ENCODE results near the gene DAD1. TPM values are rescaled to one million over a fixed set of nuclear protein-coding genes. Genes with fewer than 3 reads are reported as not detected.

The DAD1 gene
- total and polyA plus RNA-seq, 7 donors = 115 to 274 (median 160) TPM

DNA sequence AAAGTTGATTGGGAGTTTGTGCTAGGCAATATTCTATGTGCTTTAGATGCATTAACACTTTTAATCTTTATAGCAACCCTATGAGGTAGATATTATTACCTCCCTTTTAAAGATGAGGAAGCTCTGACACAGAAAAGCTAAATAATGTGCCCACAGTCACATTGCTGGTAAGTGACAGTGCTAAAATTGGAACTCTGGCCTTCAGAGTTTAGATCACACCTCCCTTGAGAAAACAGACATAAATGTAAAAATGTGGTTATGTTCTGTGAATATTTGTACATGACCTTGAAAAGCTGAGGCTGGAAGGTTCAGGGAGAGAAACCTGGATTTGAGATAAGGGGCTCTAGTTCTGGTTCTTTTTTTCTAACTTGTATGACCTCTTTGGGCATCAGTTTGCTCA is 11.0 kb upstream of the DAD1 start:
- peaks cover 0 to 27% (median 22%) of the 10 kb centered on the region in 4 donors for H3K4me1 ChIP-seq
- H3K4me3 ChIP-seq = no peak overlapping the region
- H3K36me3 ChIP-seq = peaks cover 21 to 35% (median 29%) of the 10 kb centered on the region in 4 donors
- intact Hi-C loops (cut with DNase I) = no loop called here
- DNase-seq = no peak
- no peaks in the 10 kb centered on the region for H3K9me3 ChIP-seq
- TF ChIP-seq, protein P1, sequence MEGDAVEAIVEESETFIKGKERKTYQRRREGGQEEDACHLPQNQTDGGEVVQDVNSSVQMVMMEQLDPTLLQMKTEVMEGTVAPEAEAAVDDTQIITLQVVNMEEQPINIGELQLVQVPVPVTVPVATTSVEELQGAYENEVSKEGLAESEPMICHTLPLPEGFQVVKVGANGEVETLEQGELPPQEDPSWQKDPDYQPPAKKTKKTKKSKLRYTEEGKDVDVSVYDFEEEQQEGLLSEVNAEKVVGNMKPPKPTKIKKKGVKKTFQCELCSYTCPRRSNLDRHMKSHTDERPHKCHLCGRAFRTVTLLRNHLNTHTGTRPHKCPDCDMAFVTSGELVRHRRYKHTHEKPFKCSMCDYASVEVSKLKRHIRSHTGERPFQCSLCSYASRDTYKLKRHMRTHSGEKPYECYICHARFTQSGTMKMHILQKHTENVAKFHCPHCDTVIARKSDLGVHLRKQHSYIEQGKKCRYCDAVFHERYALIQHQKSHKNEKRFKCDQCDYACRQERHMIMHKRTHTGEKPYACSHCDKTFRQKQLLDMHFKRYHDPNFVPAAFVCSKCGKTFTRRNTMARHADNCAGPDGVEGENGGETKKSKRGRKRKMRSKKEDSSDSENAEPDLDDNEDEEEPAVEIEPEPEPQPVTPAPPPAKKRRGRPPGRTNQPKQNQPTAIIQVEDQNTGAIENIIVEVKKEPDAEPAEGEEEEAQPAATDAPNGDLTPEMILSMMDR (IDR thresholded peaks at IDR 0.05) = no peak
- H3K27ac ChIP-seq = no peak overlapping the region
- H3K27me3 ChIP-seq = no peaks in the 10 kb centered on the region

DNA sequence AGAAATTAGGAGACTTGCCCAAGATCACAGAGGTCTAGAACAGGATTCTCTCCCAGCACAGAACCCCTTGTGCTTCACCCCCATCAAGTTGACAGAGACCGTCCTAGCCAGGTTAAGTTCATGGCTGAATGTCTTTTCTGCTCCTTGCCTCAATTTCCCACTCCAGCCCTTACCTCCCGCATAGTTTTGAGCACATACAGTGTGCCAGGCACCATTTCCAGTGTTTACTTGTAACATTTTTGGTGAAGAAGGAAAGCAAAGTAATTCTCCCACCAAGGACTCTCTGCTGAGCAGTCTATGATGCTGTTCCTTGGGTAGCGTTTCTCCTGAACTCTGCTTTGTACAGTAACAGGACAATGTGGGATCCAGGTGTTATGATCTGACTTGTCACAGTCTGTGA is 10.3 kb upstream of the DAD1 start:
- H3K4me1 ChIP-seq = peaks cover 0 to 27% (median 22%) of the 10 kb centered on the region in 4 donors
- H3K27me3 ChIP-seq = no peaks in the 10 kb centered on the region
- intact Hi-C loops (cut with DNase I) = loop anchor here (2.0 to 10.0 kb wide), 2 partner anchors 29 to 165 kb away; partner anchors contain the start of gene OXA1L
- TF ChIP-seq EP300 (IDR thresholded peaks at IDR 0.05) = no peak
- TF ChIP-seq, protein P1 (IDR thresholded peaks at IDR 0.05) = no peak
- TF ChIP-seq POLR2A (IDR thresholded peaks at IDR 0.05) = no peak
- no peak for TF ChIP-seq POLR2AphosphoS5 (IDR thresholded peaks at IDR 0.05)
- H3K4me3 ChIP-seq = peak overlapping the region in 3 of 4 donors; percentile 70 to 81 (median 72)
- H3K27ac ChIP-seq = peak overlapping the region; percentile 84 to 93 (median 90)
- WGBS, 2 donors = 91 to 95% methylated on average over 3 of the region's 3 CpGs
- DNase-seq = no peak
- H3K9me3 ChIP-seq = no peaks in the 10 kb centered on the region
- peaks cover 18 to 28% (median 23%) of the 10 kb centered on the region in 4 donors for H3K36me3 ChIP-seq

DNA sequence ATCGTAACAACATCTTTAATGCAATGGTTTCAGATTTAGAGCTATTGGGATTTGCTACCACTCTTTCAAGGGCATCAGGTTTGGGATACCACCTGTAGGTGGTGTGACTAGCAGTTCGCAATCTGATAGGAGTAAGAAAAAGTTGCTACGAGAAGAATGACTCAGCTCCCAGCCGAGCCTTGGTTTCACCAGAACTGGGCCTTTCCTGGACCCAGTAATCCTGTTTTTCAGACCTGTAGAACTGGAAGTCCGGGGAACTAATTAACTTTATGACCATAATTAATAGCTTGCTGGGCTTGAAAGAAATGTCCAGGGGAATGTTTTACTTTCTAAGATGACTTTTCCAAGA is 9.8 kb upstream of the DAD1 start:
- Histone ChIP-seq H3K27me3 (no peaks in the 10 kb centered on the region), H3K9me3 (no peaks in the 10 kb centered on the region), H3K4me3 (peak overlapping the region; percentile 69 to 81 (median 71)), H3K36me3 (peaks cover 18 to 24% (median 19%) of the 10 kb centered on the region in 4 donors), H3K27ac (peak overlapping the region; percentile 84 to 93 (median 90)), H3K4me1 (peaks cover 0 to 27% (median 22%) of the 10 kb centered on the region in 4 donors)
- WGBS, 2 donors = 1 to 6% methylated on average over 5 of the region's 5 CpGs
- TF ChIP-seq EP300 (IDR thresholded peaks at IDR 0.05) = no peak
- no peak for TF ChIP-seq POLR2A (IDR thresholded peaks at IDR 0.05)
- peak in 1 of 4 donors; percentile 15 for TF ChIP-seq POLR2AphosphoS5 (IDR thresholded peaks at IDR 0.05)
- TF ChIP-seq, protein P1 (IDR thresholded peaks at IDR 0.05) = peak in 1 of 4 experiments; percentile 24
- DNase-seq = no peak
- intact Hi-C loops (cut with DNase I) = loop anchor here (2.0 to 10.0 kb wide), 2 partner anchors 28 to 166 kb away; partner anchors contain the start of gene OXA1L

DNA sequence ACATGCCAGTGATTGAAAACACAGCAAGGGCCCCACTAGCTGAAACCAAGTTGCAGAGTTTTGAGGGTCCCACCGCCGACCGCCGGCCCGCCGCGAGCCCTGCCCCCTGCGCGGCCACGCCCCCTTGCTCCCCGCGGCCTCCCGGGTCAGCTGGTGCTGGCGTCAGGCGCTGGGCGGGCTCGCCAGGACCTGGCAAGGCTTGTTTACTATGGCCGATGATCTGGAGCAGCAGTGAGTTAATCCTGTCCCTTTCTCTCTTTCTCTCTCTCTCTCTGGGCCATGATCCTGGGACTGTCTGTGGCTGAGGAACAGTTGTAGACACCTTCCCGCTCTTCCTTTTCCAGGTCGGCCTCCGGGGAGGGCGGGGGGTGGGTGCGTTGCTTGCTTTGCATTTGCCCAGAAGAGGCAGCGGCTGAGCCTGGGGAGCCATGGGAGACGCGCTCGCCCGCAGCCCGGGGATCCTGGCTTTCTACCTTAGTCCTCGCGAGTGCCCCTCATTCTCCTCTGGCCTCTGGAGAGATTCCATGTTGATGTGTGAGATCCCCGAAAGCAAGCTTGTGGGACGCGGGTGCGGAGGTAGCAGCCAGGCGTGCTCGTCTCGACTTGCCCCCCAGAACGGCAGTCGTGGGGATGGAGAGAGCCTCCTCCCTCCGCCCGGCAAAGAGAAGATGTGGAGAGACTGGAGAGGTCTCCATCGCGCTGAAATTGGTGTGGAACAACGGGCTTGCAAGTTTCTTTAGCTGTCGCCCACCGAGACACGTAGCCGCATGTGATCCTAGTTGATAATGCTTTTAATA is 9.3 kb upstream of the DAD1 start, which contains the start of gene ABHD4:
TSS of gene ABHD4 (plus strand) at position 202 of the 797 bp plus-strand sequence. CDS start at position 209, 7 bp downstream.
- DNase-seq = peak; percentile 91
- peaks cover 0 to 27% (median 22%) of the 10 kb centered on the region in 4 donors for H3K4me1 ChIP-seq
- no peaks in the 10 kb centered on the region for H3K27me3 ChIP-seq
- H3K27ac ChIP-seq = peak within 1 kb of the TSS; percentile 84 to 93 (median 90)
- intact Hi-C loops (cut with DNase I) = loop anchor here (2.0 to 10.0 kb wide), 2 partner anchors 27 to 167 kb away; partner anchors contain the start of gene OXA1L
- H3K9me3 ChIP-seq = no peaks in the 10 kb centered on the region
- TF ChIP-seq, protein P1 (IDR thresholded peaks at IDR 0.05) = no peak
- TF ChIP-seq POLR2AphosphoS5 (IDR thresholded peaks at IDR 0.05) (peak; percentile 82 to 95 (median 88)), EP300 (IDR thresholded peaks at IDR 0.05) (no peak), POLR2A (IDR thresholded peaks at IDR 0.05) (peak; percentile 39 to 76)
- peak within 1 kb of the TSS; percentile 69 to 81 (median 71) for H3K4me3 ChIP-seq
- WGBS, 2 donors = 1% methylated on average over 49 of the region's 49 CpGs
- H3K36me3 ChIP-seq = peaks cover 13 to 18% (median 15%) of the 10 kb centered on the region in 4 donors

All from sigmoid colon (tissue), 7 donors.